Lower leg skin (tissue), 4 donors: ENCODE results near the gene S100A13. TPM values are rescaled to one million over a fixed set of nuclear protein-coding genes. Genes with fewer than 3 reads are reported as not detected.
A peak's percentile ranks its signal among the peaks of the same experiment; 100 is the strongest.

Source experiments
- DNase-seq, 2 donors: peaks; one replicate each; pipeline ENCODE4 v3.0.0-alpha.2; 2019; ENCODE audit warnings: low spot score in 2 of 2
- H3K4me3 ChIP-seq: fragments of 200-600 bp; sonication (generic); 2 replicates; pipeline ENCODE4 v1.5.1; 2017; ENCODE audit warnings: mild to moderate bottlenecking, low read depth; ENCODE audit not compliant: poor library complexity, severe bottlenecking
- POLR2A ChIP-seq, 2 donors: fragments of 450-650 bp; IDR thresholded peaks; one replicate each; pipeline ENCODE4 v1.6.1; 2016 to 2017; ENCODE audit warnings: antibody characterized with exemption in 2 of 2, mild to moderate bottlenecking in 1 of 2, moderate library complexity in 1 of 2
- WGBS, 2 donors: methylation state at CpG; one replicate each; pipeline ENCODE4 v1.1.5; 2018; 5-methylcytosine and 5-hydroxymethylcytosine counted together
- intact Hi-C: fragments of 100-400 bp; cut with DNase I; formaldehyde crosslinking; loops from one replicate; pipeline ENCODE4 v1.15.0; 2023; ENCODE audit warnings: low total_unique reads
- total RNA-seq, 4 donors: library from RNA; depleted of rRNA; stranded (reverse); fragments of >200 nt; gene quantifications; one replicate each; pipeline ENCODE4 v1.1.0, GENCODE V29; 2016
- TF ChIP-seq, protein P1 (sequence below), 3 donors: fragments of 450-650 bp; IDR thresholded peaks; one replicate each; pipeline ENCODE4 v1.5.1; 2016; ENCODE audit warnings: antibody characterized with exemption in 3 of 3, mild to moderate bottlenecking in 3 of 3, moderate library complexity in 2 of 3

Gene S100A13
- total RNA-seq, 4 donors from 2014 or later, result 44.1 to 72.8 (median 47.2) TPM

DNA sequence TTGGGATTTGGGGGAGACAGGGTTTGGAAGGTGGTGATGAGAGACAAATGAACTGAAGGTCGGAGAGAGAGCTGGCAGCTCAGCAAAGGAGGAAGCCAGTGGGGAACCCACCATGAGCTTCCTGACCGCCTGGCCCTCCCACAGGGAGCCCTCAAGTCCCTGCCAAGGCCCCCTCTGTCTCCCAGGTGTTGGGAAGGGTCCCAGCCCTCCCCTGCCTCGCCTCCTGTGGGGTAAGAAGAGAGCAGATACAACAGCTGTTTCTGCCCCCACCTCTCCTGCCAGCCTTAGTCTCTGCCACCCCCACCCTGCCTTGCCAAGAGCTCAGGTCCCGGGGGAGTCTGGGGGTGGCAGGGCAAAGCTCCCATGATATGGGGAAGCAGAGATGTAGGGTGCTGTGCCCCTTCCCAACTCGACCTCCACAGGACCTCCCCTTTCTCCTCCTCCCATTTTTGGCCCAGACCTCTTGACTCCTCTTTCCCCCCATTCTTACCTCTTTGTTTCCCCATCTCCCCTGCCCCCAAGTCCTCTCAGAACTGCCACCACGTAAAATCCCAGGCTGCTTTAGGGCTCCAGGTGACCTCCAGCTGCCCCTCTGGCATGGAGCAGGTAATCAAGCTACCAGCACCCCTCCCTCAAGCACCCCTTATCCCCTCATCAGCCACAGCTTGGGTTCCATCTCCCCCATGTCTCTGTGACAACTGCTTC is 1.5 kb upstream of the S100A13 start:
- WGBS, 2 donors, result 80 to 82% methylated on average over 6 of the region's 6 CpGs
- intact Hi-C loops, result loop anchor here (10.0 kb wide), 1 partner anchor 94 kb away; the partner anchor contains the start of gene S100A6
- no peak overlapping the region for H3K4me3 ChIP-seq
- TF ChIP-seq, protein P1, sequence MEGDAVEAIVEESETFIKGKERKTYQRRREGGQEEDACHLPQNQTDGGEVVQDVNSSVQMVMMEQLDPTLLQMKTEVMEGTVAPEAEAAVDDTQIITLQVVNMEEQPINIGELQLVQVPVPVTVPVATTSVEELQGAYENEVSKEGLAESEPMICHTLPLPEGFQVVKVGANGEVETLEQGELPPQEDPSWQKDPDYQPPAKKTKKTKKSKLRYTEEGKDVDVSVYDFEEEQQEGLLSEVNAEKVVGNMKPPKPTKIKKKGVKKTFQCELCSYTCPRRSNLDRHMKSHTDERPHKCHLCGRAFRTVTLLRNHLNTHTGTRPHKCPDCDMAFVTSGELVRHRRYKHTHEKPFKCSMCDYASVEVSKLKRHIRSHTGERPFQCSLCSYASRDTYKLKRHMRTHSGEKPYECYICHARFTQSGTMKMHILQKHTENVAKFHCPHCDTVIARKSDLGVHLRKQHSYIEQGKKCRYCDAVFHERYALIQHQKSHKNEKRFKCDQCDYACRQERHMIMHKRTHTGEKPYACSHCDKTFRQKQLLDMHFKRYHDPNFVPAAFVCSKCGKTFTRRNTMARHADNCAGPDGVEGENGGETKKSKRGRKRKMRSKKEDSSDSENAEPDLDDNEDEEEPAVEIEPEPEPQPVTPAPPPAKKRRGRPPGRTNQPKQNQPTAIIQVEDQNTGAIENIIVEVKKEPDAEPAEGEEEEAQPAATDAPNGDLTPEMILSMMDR (IDR thresholded peaks at IDR 0.05), result no peak
- TF ChIP-seq POLR2A (IDR thresholded peaks at IDR 0.05), result no peak
- DNase-seq, result peak in 1 of 2 donors; percentile 85

DNA sequence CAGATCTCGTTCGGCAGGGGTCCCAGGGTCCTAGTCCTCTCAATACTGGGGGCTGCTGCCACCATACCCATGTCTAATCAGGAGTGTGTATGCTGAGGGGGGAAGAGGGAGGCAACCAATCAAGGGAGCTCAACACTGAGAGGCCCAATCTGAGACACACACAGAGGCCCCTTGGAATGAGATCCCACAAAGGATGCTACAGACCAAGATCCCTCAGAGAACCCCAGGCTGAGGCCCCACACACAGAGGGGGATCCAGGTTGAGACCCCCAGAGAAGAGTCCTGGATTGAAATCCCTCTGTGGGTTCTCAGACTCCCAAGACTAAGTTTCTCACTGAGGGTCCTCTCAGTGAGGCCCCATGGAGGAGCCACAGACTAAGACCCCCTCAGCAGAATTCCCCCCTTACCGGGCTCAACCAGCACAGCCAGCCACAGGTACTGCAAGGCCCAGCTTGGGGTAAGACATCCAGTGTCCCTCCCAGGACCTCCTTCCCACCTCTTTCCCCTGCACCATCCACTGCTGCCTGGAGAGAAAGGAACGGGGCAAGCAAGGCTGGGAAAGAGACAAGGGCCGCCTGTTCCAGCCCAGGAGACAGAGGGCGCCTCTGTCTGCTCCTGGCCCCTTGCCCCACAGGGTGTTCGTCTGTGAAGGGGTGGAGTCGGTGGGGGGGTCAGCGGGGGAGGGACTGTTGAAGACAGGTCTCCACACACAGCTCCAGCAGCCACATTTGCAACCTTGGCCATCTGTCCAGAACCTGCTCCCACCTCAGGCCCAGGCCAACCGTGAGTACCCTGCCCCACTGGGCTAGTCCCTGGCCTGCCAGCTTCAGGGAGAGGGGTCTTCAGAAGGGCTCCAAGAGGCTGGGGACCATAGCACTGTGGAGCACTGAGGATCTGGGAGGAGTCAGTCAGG is 666 bp upstream of the S100A13 start, which contains the start of gene S100A1:
Gene S100A1, plus strand, starts transcription at position 720 of the 912 bp plus-strand sequence. CDS start 2,088 bp downstream, outside the sequence.
- DNase-seq, result peak in 1 of 2 donors; percentile 89
- 42 to 49% methylated on average over 10 of the region's 10 CpGs for WGBS, 2 donors
- intact Hi-C loops, result loop anchor here (10.0 kb wide), 1 partner anchor 93 kb away; the partner anchor contains the start of gene S100A6
- TF ChIP-seq, protein P1 (IDR thresholded peaks at IDR 0.05), result no peak
- TF ChIP-seq POLR2A (IDR thresholded peaks at IDR 0.05), result no peak
- peak within 1 kb of the TSS; percentile 39 for H3K4me3 ChIP-seq

DNA sequence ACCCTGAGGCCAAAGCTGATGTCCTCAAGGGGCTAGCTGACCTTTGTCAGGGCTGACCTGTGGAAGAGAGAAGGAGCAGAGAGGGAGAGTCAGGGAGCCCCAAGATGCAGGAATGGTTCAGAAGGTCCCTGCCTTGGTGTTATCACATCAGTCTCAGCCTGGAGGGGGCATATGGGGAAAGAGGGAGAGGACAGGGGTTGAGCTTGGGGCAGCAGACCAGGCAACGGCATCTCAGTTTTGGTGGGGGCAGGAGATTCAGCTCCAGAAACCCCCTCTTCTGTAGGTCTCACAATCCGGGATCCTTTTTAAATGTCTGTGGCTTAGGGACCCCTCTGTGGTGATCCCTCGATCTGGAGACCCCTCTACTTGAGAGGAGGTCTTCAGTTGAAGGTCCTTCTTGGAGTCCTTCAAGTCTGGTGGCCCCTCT is 815 bp downstream of the S100A13 start:
- H3K4me3 ChIP-seq, result peak overlapping the region; percentile 39
- intact Hi-C loops, result loop anchor here (10.0 kb wide), 1 partner anchor 92 kb away; the partner anchor contains the start of gene S100A6
- WGBS, 2 donors, result 53 to 59% methylated on average over 3 of the region's 3 CpGs
- TF ChIP-seq POLR2A (IDR thresholded peaks at IDR 0.05), result no peak
- TF ChIP-seq, protein P1 (IDR thresholded peaks at IDR 0.05), result no peak
- no peak for DNase-seq

DNA sequence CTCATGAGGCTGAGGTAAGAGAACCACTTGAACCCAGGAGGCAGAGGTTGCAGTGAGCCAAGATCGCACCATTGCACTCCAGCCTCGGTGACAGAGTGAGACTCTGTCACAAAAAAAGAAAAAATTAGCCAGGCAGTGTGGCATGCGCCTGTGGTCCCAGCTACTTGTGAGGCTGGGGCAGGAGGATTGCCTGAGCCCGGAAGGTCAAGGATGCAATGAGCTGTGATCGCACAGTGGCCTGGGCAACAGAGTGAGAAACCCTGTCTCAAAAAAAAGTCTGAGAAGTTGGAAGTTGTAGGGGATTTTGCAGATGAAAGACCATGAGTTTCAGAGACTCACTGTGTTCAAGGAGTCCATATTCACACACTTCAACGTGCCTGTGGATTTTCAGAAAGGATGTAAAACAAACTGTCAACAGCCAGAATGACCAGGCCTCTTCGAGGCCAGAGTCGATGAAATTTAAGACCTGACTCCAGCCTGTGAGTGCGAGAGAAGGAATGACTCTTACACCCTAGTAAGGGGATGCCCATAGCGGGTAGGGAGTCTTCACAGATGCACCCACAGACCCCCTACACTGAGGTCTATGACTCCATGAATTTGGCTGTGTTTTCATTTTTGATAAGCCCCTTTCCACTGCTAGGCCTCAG is 2.2 kb downstream of the S100A13 start:
- TF ChIP-seq, protein P1 (IDR thresholded peaks at IDR 0.05), result no peak
- DNase-seq, result peak in 1 of 2 donors; percentile 70
- intact Hi-C loops, result loop anchor here (10.0 kb wide), 1 partner anchor 90 kb away; the partner anchor contains the start of gene S100A6
- 94% methylated on average over 10 of the region's 10 CpGs for WGBS, 2 donors
- no peak overlapping the region for H3K4me3 ChIP-seq

DNA sequence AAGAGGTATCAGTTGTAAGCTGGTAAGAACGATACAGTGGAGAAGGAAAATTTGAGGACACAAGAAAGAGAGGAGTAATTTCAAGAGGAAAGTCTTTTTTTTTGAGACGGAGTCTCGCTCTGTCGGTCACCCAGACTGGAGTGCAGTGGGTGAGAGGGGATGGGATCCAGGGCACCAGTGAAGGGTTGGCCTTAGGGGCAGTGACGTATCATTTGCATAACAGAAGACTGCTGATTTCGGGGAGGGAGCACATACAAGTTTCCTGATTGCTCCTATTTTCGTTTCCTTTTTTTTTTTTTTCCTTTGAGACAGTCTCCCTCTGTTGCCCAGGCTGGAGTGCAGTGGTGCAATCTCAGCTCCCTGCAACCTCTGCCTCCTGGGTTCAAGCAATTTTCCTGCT is 4.2 kb downstream of the S100A13 start:
- intact Hi-C loops, result loop anchor here (10.0 kb wide), 1 partner anchor 88 kb away; the partner anchor contains the start of gene S100A6
- TF ChIP-seq, protein P1 (IDR thresholded peaks at IDR 0.05), result no peak
- no peak for TF ChIP-seq POLR2A (IDR thresholded peaks at IDR 0.05)
- 79 to 82% methylated on average over 7 of the region's 7 CpGs for WGBS, 2 donors
- DNase-seq, result no peak
- no peak overlapping the region for H3K4me3 ChIP-seq
